Fibroblast of lung (primary cell): ENCODE results near the gene TLCD4. TPM values are rescaled to one million over a fixed set of nuclear protein-coding genes. Genes with fewer than 3 reads are reported as not detected.
A peak's percentile ranks its signal among the peaks of the same experiment; 100 is the strongest.

Experiments used
- DNase-seq, 2 donors: peaks; one replicate each; pipeline versions ENCODE4 v3.0.0 to v3.0.0-alpha.2; 2010; ENCODE audit warnings: low read depth in 2 of 2
- H2AFZ ChIP-seq: 2 replicates; pipeline ENCODE4 v1.5.1; 2012; ENCODE audit warnings: low read length, control low read depth, inconsistent platforms
- H3K27ac ChIP-seq: 2 replicates; pipeline ENCODE4 v1.5.1; 2011; ENCODE audit warnings: low read length, control low read depth; ENCODE audit not compliant: insufficient read depth
- H3K27me3 ChIP-seq: 2 replicates; pipeline ENCODE4 v1.5.1; 2011; ENCODE audit warnings: mild to moderate bottlenecking, low read length; ENCODE audit not compliant: control insufficient read depth, insufficient read depth
- H3K36me3 ChIP-seq: 2 replicates; pipeline ENCODE4 v1.5.1; 2011; ENCODE audit warnings: low read length; ENCODE audit not compliant: control insufficient read depth, insufficient read depth
- H3K4me1 ChIP-seq: 2 replicates; pipeline ENCODE4 v1.5.1; 2011; ENCODE audit warnings: low read length; ENCODE audit not compliant: control insufficient read depth, insufficient read depth; ENCODE audit errors: extremely low read depth
- H3K4me2 ChIP-seq: 2 replicates; pipeline ENCODE4 v1.5.1; 2011; ENCODE audit warnings: low read length, control low read depth; ENCODE audit not compliant: insufficient read depth; ENCODE audit errors: extremely low read depth
- H3K4me3 ChIP-seq, 4 experiments: fragments of 200-600 bp in 1 of 4; sonication (generic) in 1 of 4; replicated peaks in 1 of 4; 2 replicates each; pipeline ENCODE4 v1.5.1; 2011 to 2016; ENCODE audit warnings: low read length in 4 of 4, low read depth in 3 of 4, mild to moderate bottlenecking in 3 of 4, control low read depth in 2 of 4, inconsistent platforms in 1 of 4, mixed read lengths in 1 of 4; ENCODE audit not compliant: insufficient read depth in 1 of 4; ENCODE audit errors: control extremely low read depth in 1 of 4
- H3K79me2 ChIP-seq: 2 replicates; pipeline ENCODE4 v1.5.1; 2012; ENCODE audit warnings: mild to moderate bottlenecking, low read length, inconsistent platforms; ENCODE audit not compliant: control insufficient read depth, insufficient read depth
- H3K9ac ChIP-seq: 2 replicates; pipeline ENCODE4 v1.5.1; 2011; ENCODE audit warnings: mild to moderate bottlenecking, low read length, control low read depth; ENCODE audit not compliant: insufficient read depth
- H3K9me3 ChIP-seq: 2 replicates; pipeline ENCODE4 v1.5.1; 2012; ENCODE audit warnings: low read depth, low read length; ENCODE audit not compliant: control insufficient read depth, insufficient read depth
- H4K20me1 ChIP-seq: 2 replicates; pipeline ENCODE4 v1.5.1; 2011; ENCODE audit warnings: low read length; ENCODE audit not compliant: control insufficient read depth, insufficient read depth; ENCODE audit errors: extremely low read depth
- CTCF ChIP-seq, 2 donors: IDR thresholded peaks in 1 of 2; conservative IDR thresholded peaks in 1 of 2; 1 replicate in 1 of 2; 2 replicates in 1 of 2; pipeline ENCODE4 v1.5.1; 2011 to 2012; ENCODE audit warnings: low read length in 2 of 2, control low read depth in 1 of 2, inconsistent platforms in 1 of 2, low read depth in 1 of 2, mild to moderate bottlenecking in 1 of 2
- EZH2 ChIP-seq: IDR thresholded peaks from 2 replicates; pipeline ENCODE4 v1.5.1; 2012; ENCODE audit warnings: low read length, control low read depth, mild to moderate bottlenecking; ENCODE audit errors: missing control alignments
- polyA minus RNA-seq: library from RNA; depleted of rRNA, polyadenylated mRNA; stranded (reverse); fragments of >200 nt; gene quantifications from 2 replicates; pipeline ENCODE4 v1.2.3, GENCODE V29; 2011; ENCODE audit warnings: low replicate concordance
- polyA plus RNA-seq, 2 donors: library from polyadenylated mRNA; depleted of rRNA in 1 of 2; stranded (reverse) in 1 of 2; unstranded in 1 of 2; fragments of >200 nt; gene quantifications; 2 replicates each; pipeline ENCODE4 v1.2.1, GENCODE V29; 2011 to 2012; ENCODE audit warnings: missing spikeins in 1 of 2
- total RNA-seq: library from RNA; depleted of rRNA; stranded (reverse); fragments of >200 nt; gene quantifications from 2 replicates; pipeline ENCODE4 v1.2.1, GENCODE V29; 2014

Gene TLCD4
- total RNA-seq (0.51 and 2.1 TPM in 2 replicates), polyA plus RNA-seq (0.70 and 1.5 TPM in 2 replicates), polyA minus RNA-seq (not detected in 2 replicates)
- 0.43 and 1.2 TPM in 2 replicates for polyA plus RNA-seq (2012)

GRCh38 chr1:95117207-95118066 lies at the start of gene TLCD4:
Gene TLCD4, plus strand, starts transcription at chr1:95117355. Its CDS starts 26,547 bp downstream, at chr1:95143902.
- no peaks in the 10 kb centered on the region for H3K36me3 ChIP-seq
- peak within 1 kb of the TSS; percentile 58 to 85 (median 67) for H3K4me3 ChIP-seq
- peaks cover 5% of the 10 kb centered on the region for H3K27me3 ChIP-seq
- H3K9me3 ChIP-seq = no peaks in the 10 kb centered on the region
- no peaks in the 10 kb centered on the region for H3K4me1 ChIP-seq
- H4K20me1 ChIP-seq = no peaks in the 10 kb centered on the region
- peak within 1 kb of the TSS; percentile 90 for H3K4me2 ChIP-seq
- no peak within 1 kb of the TSS for H3K27ac ChIP-seq
- H3K79me2 ChIP-seq = no peaks in the 10 kb centered on the region
- peak within 1 kb of the TSS; percentile 13 for H3K9ac ChIP-seq
- H2AFZ ChIP-seq = peak within 1 kb of the TSS; percentile 49
- DNase-seq = peak; percentile 23 to 47
- TF ChIP-seq CTCF (conservative IDR thresholded peaks at IDR 0.05 in 1 of 2, IDR thresholded peaks at IDR 0.05 in 1 of 2; ENCODE audit: low read depth in 1 of 2, low read length in 2 of 2) = no peak
- peak; percentile 53 for TF ChIP-seq EZH2

GRCh38 chr1:95067568-95067967 lies 49.6 kb upstream of the TLCD4 start:
- Histone ChIP-seq H3K27me3 (no peaks in the 10 kb centered on the region), H3K9ac (no peak overlapping the region), H3K79me2 (no peaks in the 10 kb centered on the region), H3K9me3 (no peaks in the 10 kb centered on the region), H3K27ac (no peak overlapping the region), H3K4me2 (no peak overlapping the region), H2AFZ (no peak overlapping the region), H3K4me3 (no peak overlapping the region), H3K36me3 (no peaks in the 10 kb centered on the region), H3K4me1 (no peaks in the 10 kb centered on the region), H4K20me1 (no peaks in the 10 kb centered on the region)
- TF ChIP-seq CTCF (conservative IDR thresholded peaks at IDR 0.05 in 1 of 2, IDR thresholded peaks at IDR 0.05 in 1 of 2; ENCODE audit: low read depth in 1 of 2, low read length in 2 of 2) (no peak), EZH2 (no peak)
- DNase-seq = no peak

- H2AFZ ChIP-seq = no peak overlapping the region
- H3K79me2 ChIP-seq = no peaks in the 10 kb centered on the region
- H4K20me1 ChIP-seq = no peaks in the 10 kb centered on the region
- TF ChIP-seq CTCF (conservative IDR thresholded peaks at IDR 0.05 in 1 of 2, IDR thresholded peaks at IDR 0.05 in 1 of 2; ENCODE audit: low read depth in 1 of 2, low read length in 2 of 2) = no peak
- no peak for TF ChIP-seq EZH2
- no peak for DNase-seq
- H3K4me3 ChIP-seq = no peak overlapping the region
- H3K9ac ChIP-seq = no peak overlapping the region
- H3K27ac ChIP-seq = no peak overlapping the region
- H3K9me3 ChIP-seq = no peaks in the 10 kb centered on the region
- no peaks in the 10 kb centered on the region for H3K27me3 ChIP-seq
- H3K4me1 ChIP-seq = peaks cover 2% of the 10 kb centered on the region
- H3K36me3 ChIP-seq = no peaks in the 10 kb centered on the region
- H3K4me2 ChIP-seq = no peak overlapping the region
Measured at GRCh38 chr1:95068956-95069709, 48.0 kb upstream of the TLCD4 start.
